Neuronal stem cell (in vitro differentiated cells): ENCODE results near the gene CEMIP.

Source experiments
- DNase-seq: peaks from one replicate; pipeline ENCODE4 v3.0.0-alpha.2; 2013; ENCODE audit warnings: low spot score
- H2AFZ ChIP-seq: one replicate; pipeline ENCODE4 v1.6.1; 2013; ENCODE audit warnings: mild to moderate bottlenecking, low read length, inconsistent platforms
- H2AK5ac ChIP-seq: 2 replicates; pipeline ENCODE4 v1.6.1; 2013; ENCODE audit warnings: low read depth, mild to moderate bottlenecking, inconsistent platforms, low read length, moderate library complexity, mixed read lengths
- H2BK120ac ChIP-seq: 2 replicates; pipeline ENCODE4 v1.6.1; 2013; ENCODE audit warnings: low read depth, mild to moderate bottlenecking, inconsistent platforms, low read length, moderate library complexity, mixed read lengths
- H2BK12ac ChIP-seq: one replicate; pipeline ENCODE4 v1.6.1; 2013; ENCODE audit warnings: low read length, inconsistent platforms
- H2BK15ac ChIP-seq: 2 replicates; pipeline ENCODE4 v1.6.1; 2013; ENCODE audit warnings: mild to moderate bottlenecking, low read length, inconsistent platforms, mixed read lengths
- H2BK5ac ChIP-seq: one replicate; pipeline ENCODE4 v1.6.1; 2013; ENCODE audit warnings: inconsistent platforms, mild to moderate bottlenecking, low read length, moderate library complexity
- H3K14ac ChIP-seq: one replicate; pipeline ENCODE4 v1.6.1; 2013; ENCODE audit warnings: low read length, inconsistent platforms
- H3K18ac ChIP-seq: 2 replicates; pipeline ENCODE4 v1.6.1; 2013; ENCODE audit warnings: low read length, inconsistent platforms
- H3K23ac ChIP-seq: 2 replicates; pipeline ENCODE4 v1.6.1; 2013; ENCODE audit warnings: low read depth, mild to moderate bottlenecking, mixed read lengths, low read length, inconsistent platforms; ENCODE audit not compliant: poor library complexity
- H3K27ac ChIP-seq: replicated peaks from 3 replicates; pipeline ENCODE4 v1.5.1; 2013; ENCODE audit warnings: low read length, inconsistent platforms
- H3K27me3 ChIP-seq, 3 experiments: 2 replicates each; pipeline ENCODE4 v1.6.1; 2013; ENCODE audit warnings: low read length in 3 of 3, mild to moderate bottlenecking in 2 of 3, inconsistent platforms in 1 of 3, low read depth in 1 of 3, mixed read lengths in 1 of 3, moderate library complexity in 1 of 3; ENCODE audit not compliant: control insufficient read depth in 3 of 3, insufficient read depth in 3 of 3
- H3K36me3 ChIP-seq, 2 donors: replicated peaks in 1 of 2; 2 replicates each; pipeline ENCODE4 v1.6.1; 2013; ENCODE audit warnings: low read length in 2 of 2; ENCODE audit not compliant: control insufficient read depth in 2 of 2, insufficient read depth in 2 of 2
- H3K4ac ChIP-seq: 2 replicates; pipeline ENCODE4 v1.6.1; 2013; ENCODE audit warnings: inconsistent platforms, mild to moderate bottlenecking, low read length, moderate library complexity
- H3K4me1 ChIP-seq, 2 donors: 1 replicate in 1 of 2; 2 replicates in 1 of 2; pipeline ENCODE4 v1.6.1; 2013; ENCODE audit warnings: low read length in 2 of 2, low read depth in 1 of 2; ENCODE audit not compliant: control insufficient read depth in 2 of 2, insufficient read depth in 1 of 2
- H3K4me2 ChIP-seq: one replicate; pipeline ENCODE4 v1.6.1; 2013; ENCODE audit warnings: mild to moderate bottlenecking, low read length, inconsistent platforms; ENCODE audit not compliant: insufficient read depth, poor library complexity, severe bottlenecking
- H3K4me3 ChIP-seq, 2 donors: 2 replicates each; pipeline ENCODE4 v1.5.1; 2013; ENCODE audit warnings: low read length in 2 of 2, mild to moderate bottlenecking in 2 of 2, inconsistent platforms in 1 of 2, moderate library complexity in 1 of 2
- H3K79me1 ChIP-seq: one replicate; pipeline ENCODE4 v1.6.1; 2013; ENCODE audit warnings: low read depth, mild to moderate bottlenecking, inconsistent platforms, low read length, moderate library complexity
- H3K9ac ChIP-seq: one replicate; pipeline ENCODE4 v1.6.1; 2013; ENCODE audit warnings: mild to moderate bottlenecking, low read depth, low read length, inconsistent platforms; ENCODE audit not compliant: poor library complexity
- H3K9me3 ChIP-seq, 2 donors: replicated peaks in 1 of 2; 2 replicates each; pipeline versions ENCODE3 to v1.6.1; 2013; ENCODE audit warnings: low read length in 2 of 2, mild to moderate bottlenecking in 2 of 2, inconsistent platforms in 1 of 2, low read depth in 1 of 2, mixed read lengths in 1 of 2, moderate library complexity in 1 of 2; ENCODE audit not compliant: control insufficient read depth in 2 of 2, insufficient read depth in 1 of 2
- H4K8ac ChIP-seq: one replicate; pipeline ENCODE4 v1.6.1; 2013; ENCODE audit warnings: low read depth, mild to moderate bottlenecking, inconsistent platforms, low read length, moderate library complexity
- H4K91ac ChIP-seq: one replicate; pipeline ENCODE4 v1.6.1; 2013; ENCODE audit warnings: low read length, low read depth, mild to moderate bottlenecking, inconsistent platforms; ENCODE audit not compliant: poor library complexity
- WGBS, 2 donors: extraction: QIAGEN DNeasy Blood & Tissue Kit; methylation state at CpG; one replicate each; pipeline ENCODE4 v1.1.7; 2013; ENCODE audit warnings: missing lambda C conversion rate in 2 of 2, mixed read lengths in 1 of 2; ENCODE audit not compliant: insufficient read length in 2 of 2, insufficient replicate concordance in 1 of 2; ENCODE audit errors: extremely low coverage in 2 of 2; 5-methylcytosine and 5-hydroxymethylcytosine counted together

The CEMIP gene

GRCh38 chr15:80811781-80812315 lies 32.7 kb downstream of the CEMIP start:
- Histone ChIP-seq H3K36me3 (no peaks in the 10 kb centered on the region), H2BK15ac (no peak overlapping the region)

GRCh38 chr15:80815106-80815505 lies 35.9 kb downstream of the CEMIP start:
- Histone ChIP-seq H2BK15ac (no peak overlapping the region), H3K4ac (no peak overlapping the region), H3K9ac (no peak overlapping the region), H3K4me2 (no peak overlapping the region), H2BK120ac (no peak overlapping the region), H3K27ac (no peak overlapping the region), H2BK12ac (no peak overlapping the region), H3K27me3 (peaks cover 0 to 28% (median 0%) of the 10 kb centered on the region in 3 experiments), H3K23ac (no peak overlapping the region), H2AFZ (no peak overlapping the region), H2AK5ac (no peak overlapping the region), H4K8ac (no peak overlapping the region), H4K91ac (no peak overlapping the region), H2BK5ac (no peak overlapping the region), H3K14ac (no peak overlapping the region), H3K36me3 (no peaks in the 10 kb centered on the region), H3K4me1 (no peaks in the 10 kb centered on the region), H3K9me3 (no peaks in the 10 kb centered on the region), H3K18ac (no peak overlapping the region), H3K79me1 (no peaks in the 10 kb centered on the region), H3K4me3 (no peak overlapping the region)
- no peak for DNase-seq
- WGBS, 2 donors, result no CpG with 5 or more reads among the region's 4 CpGs

More at GRCh38 chr15:80811781-80812315, 32.7 kb downstream of the CEMIP start:
- no CpG with 5 or more reads among the region's 9 CpGs for WGBS, 2 donors
- no peak overlapping the region for H3K9ac ChIP-seq
- H3K27ac ChIP-seq, result no peak overlapping the region
- no peak overlapping the region for H2AK5ac ChIP-seq
- peaks cover 0 to 34% (median 0%) of the 10 kb centered on the region in 3 experiments for H3K27me3 ChIP-seq
- H4K91ac ChIP-seq, result no peak overlapping the region
- H3K4me3 ChIP-seq, result no peak overlapping the region
- no peak overlapping the region for H3K18ac ChIP-seq
- DNase-seq, result no peak
- H2BK5ac ChIP-seq, result no peak overlapping the region
- H3K23ac ChIP-seq, result no peak overlapping the region
- no peak overlapping the region for H3K4me2 ChIP-seq
- H2AFZ ChIP-seq, result no peak overlapping the region
- H2BK12ac ChIP-seq, result no peak overlapping the region
- no peaks in the 10 kb centered on the region for H3K79me1 ChIP-seq
- no peak overlapping the region for H4K8ac ChIP-seq
- H3K4me1 ChIP-seq, result no peaks in the 10 kb centered on the region
- no peak overlapping the region for H2BK120ac ChIP-seq
- no peaks in the 10 kb centered on the region for H3K9me3 ChIP-seq
- H3K4ac ChIP-seq, result no peak overlapping the region
- H3K14ac ChIP-seq, result no peak overlapping the region

GRCh38 chr15:80816049-80816653 lies 37.0 kb downstream of the CEMIP start:
- Histone ChIP-seq H3K4me2 (no peak overlapping the region), H3K79me1 (no peaks in the 10 kb centered on the region), H3K27me3 (peaks cover 0 to 29% (median 0%) of the 10 kb centered on the region in 3 experiments), H3K4me3 (no peak overlapping the region), H3K36me3 (no peaks in the 10 kb centered on the region), H2BK120ac (no peak overlapping the region), H3K4me1 (no peaks in the 10 kb centered on the region), H2AK5ac (no peak overlapping the region), H3K23ac (no peak overlapping the region), H2AFZ (no peak overlapping the region), H2BK5ac (no peak overlapping the region), H3K9ac (no peak overlapping the region), H3K18ac (no peak overlapping the region), H2BK15ac (no peak overlapping the region), H3K14ac (no peak overlapping the region), H3K9me3 (no peaks in the 10 kb centered on the region), H4K91ac (no peak overlapping the region), H3K4ac (no peak overlapping the region), H4K8ac (no peak overlapping the region), H2BK12ac (no peak overlapping the region), H3K27ac (no peak overlapping the region)
- DNase-seq, result no peak
- WGBS, 2 donors, result no CpG with 5 or more reads among the region's 3 CpGs

GRCh38 chr15:80816936-80817335 lies 37.8 kb downstream of the CEMIP start:
- Histone ChIP-seq H3K9ac (no peak overlapping the region), H2BK5ac (no peak overlapping the region), H2BK120ac (no peak overlapping the region), H3K23ac (no peak overlapping the region), H3K4me3 (no peak overlapping the region), H4K8ac (no peak overlapping the region), H3K4ac (no peak overlapping the region), H3K27ac (no peak overlapping the region), H2BK15ac (no peak overlapping the region), H3K27me3 (peaks cover 0 to 37% (median 0%) of the 10 kb centered on the region in 3 experiments), H3K18ac (no peak overlapping the region), H3K79me1 (no peaks in the 10 kb centered on the region), H2AK5ac (no peak overlapping the region), H3K4me1 (no peaks in the 10 kb centered on the region), H4K91ac (no peak overlapping the region), H2BK12ac (no peak overlapping the region), H3K36me3 (no peaks in the 10 kb centered on the region), H2AFZ (no peak overlapping the region), H3K14ac (no peak overlapping the region), H3K4me2 (no peak overlapping the region), H3K9me3 (no peaks in the 10 kb centered on the region)
- WGBS, 2 donors, result no CpG with 5 or more reads among the region's 4 CpGs
- no peak for DNase-seq
